ENCODE data around the gene ATP4B. TPM values are rescaled to one million over a fixed set of nuclear protein-coding genes. Genes with fewer than 3 reads are reported as not detected.

ATP4B gene
- total RNA-seq, 1 donor from 2014 or later = not detected

DNA sequence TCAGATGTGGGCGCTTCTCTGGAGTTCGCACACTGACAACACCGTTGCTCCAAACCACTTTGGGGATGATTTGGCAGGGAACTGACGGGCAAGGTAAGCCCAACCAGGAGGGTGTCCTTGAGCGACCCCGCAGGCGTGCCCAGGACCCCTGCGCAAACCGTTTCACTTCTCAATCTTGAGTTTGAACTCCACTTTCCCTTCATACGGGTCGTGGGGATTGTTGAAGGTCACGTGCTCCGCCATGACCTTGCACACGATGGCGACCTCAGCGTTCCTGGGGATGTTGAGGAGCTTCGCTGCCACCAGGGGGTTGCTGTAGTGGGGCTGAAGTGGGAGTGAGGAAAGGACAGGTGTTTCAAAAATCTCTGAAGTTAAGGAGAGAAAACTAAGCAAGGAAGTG is 8.8 kb downstream of the ATP4B start:
- Histone ChIP-seq H4K20me1 (ENCODE audit: low read depth) (no peaks in the 10 kb centered on the region), H3K9me3 (ENCODE audit: low read depth) (no peaks in the 10 kb centered on the region), H3K36me3 (no peaks in the 10 kb centered on the region), H3K9ac (no peak overlapping the region), H3K4me3 (no peak overlapping the region), H2AFZ (replicated peaks) (no peak overlapping the region), H3K4me1 (no peaks in the 10 kb centered on the region), H3K79me2 (ENCODE audit: low read depth) (no peaks in the 10 kb centered on the region), H3K4me2 (no peak overlapping the region), H3F3A (ENCODE audit: low read depth) (no peaks in the 10 kb centered on the region), H3K27me3 (no peaks in the 10 kb centered on the region), H3K27ac (no peak overlapping the region)
- Mint-ChIP-seq H3K27ac (no peak overlapping the region), H3K4me3 (no peak overlapping the region), H3K36me3 (peaks cover 13% of the 10 kb centered on the region), H3K4me1 (peaks cover 16% of the 10 kb centered on the region), H3K9me3 (no peaks in the 10 kb centered on the region), H3K27me3 (ENCODE audit: insufficient read depth, low read depth) (peaks cover 9% of the 10 kb centered on the region)
- no peak for DNase-seq (ENCODE audit: low spot score)
- TF ChIP-seq EZH2 (IDR thresholded peaks at IDR 0.05) = no peak
- no peak for TF ChIP-seq CTCF (IDR thresholded peaks at IDR 0.05)
- TF ChIP-seq EZH2phosphoT487 (IDR thresholded peaks at IDR 0.05) = no peak

DNA sequence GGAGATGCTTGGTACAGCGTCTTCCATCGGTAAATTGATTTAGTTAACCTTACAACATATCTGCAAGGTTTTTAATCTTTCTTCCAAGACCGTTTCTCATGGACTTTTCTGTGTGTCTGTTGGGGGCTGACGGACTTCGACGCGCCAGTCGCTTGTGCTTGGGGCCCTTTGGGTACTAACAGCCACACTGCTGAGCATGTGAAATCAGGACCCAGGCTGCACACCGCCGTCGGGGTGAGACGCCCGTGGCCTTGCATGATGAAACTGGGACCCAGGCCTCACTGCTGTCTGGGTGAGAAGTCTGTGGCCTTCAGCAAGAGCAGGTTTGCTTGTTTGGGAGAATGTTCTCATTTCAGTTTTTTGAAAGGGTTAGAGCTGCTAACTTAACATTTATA is 9.8 kb downstream of the ATP4B start:
- Histone ChIP-seq H3K79me2 (ENCODE audit: low read depth) (no peaks in the 10 kb centered on the region), H3K4me2 (no peak overlapping the region), H3K27me3 (no peaks in the 10 kb centered on the region), H3K27ac (no peak overlapping the region), H3F3A (ENCODE audit: low read depth) (no peaks in the 10 kb centered on the region), H3K4me1 (no peaks in the 10 kb centered on the region), H3K9me3 (ENCODE audit: low read depth) (peaks cover 7% of the 10 kb centered on the region), H3K36me3 (peaks cover under 1% of the 10 kb centered on the region), H3K4me3 (no peak overlapping the region), H4K20me1 (ENCODE audit: low read depth) (no peaks in the 10 kb centered on the region), H2AFZ (replicated peaks) (no peak overlapping the region), H3K9ac (no peak overlapping the region)
- peaks cover 7% of the 10 kb centered on the region for H3K4me1 Mint-ChIP-seq
- peaks cover 19% of the 10 kb centered on the region for H3K36me3 Mint-ChIP-seq
- H3K9me3 Mint-ChIP-seq = no peaks in the 10 kb centered on the region
- H3K27me3 Mint-ChIP-seq (ENCODE audit: insufficient read depth, low read depth) = peaks cover 7% of the 10 kb centered on the region
- no peak for TF ChIP-seq EZH2 (IDR thresholded peaks at IDR 0.05)
- TF ChIP-seq CTCF (IDR thresholded peaks at IDR 0.05) = no peak
- TF ChIP-seq EZH2phosphoT487 (IDR thresholded peaks at IDR 0.05) = no peak
- no peak for DNase-seq (ENCODE audit: low spot score)
- H3K4me3 Mint-ChIP-seq = no peak overlapping the region
- H3K27ac Mint-ChIP-seq = no peak overlapping the region

- H3K4me1 ChIP-seq = no peaks in the 10 kb centered on the region
- TF ChIP-seq EZH2 (IDR thresholded peaks at IDR 0.05) (no peak), CTCF (IDR thresholded peaks at IDR 0.05) (no peak), EZH2phosphoT487 (IDR thresholded peaks at IDR 0.05) (no peak)
- no peak overlapping the region for H3K4me3 ChIP-seq
- peaks cover 7% of the 10 kb centered on the region for H3K27me3 Mint-ChIP-seq (ENCODE audit: insufficient read depth, low read depth)
- no peaks in the 10 kb centered on the region for H3K27me3 ChIP-seq
- no peak overlapping the region for H3K27ac ChIP-seq
- no peak for DNase-seq (ENCODE audit: low spot score)
- no peak overlapping the region for H3K4me3 Mint-ChIP-seq
- H3K36me3 ChIP-seq = peaks cover 7% of the 10 kb centered on the region
- no peak overlapping the region for H2AFZ ChIP-seq (replicated peaks)
- H3K9me3 ChIP-seq (ENCODE audit: low read depth) = peaks cover 13% of the 10 kb centered on the region
- H3K9me3 Mint-ChIP-seq = no peaks in the 10 kb centered on the region
- H3K36me3 Mint-ChIP-seq = peaks cover 24% of the 10 kb centered on the region
- H3K9ac ChIP-seq = no peak overlapping the region
- no peak overlapping the region for H3K27ac Mint-ChIP-seq
- H3F3A ChIP-seq (ENCODE audit: low read depth) = no peaks in the 10 kb centered on the region
- no peaks in the 10 kb centered on the region for H3K79me2 ChIP-seq (ENCODE audit: low read depth)
- H4K20me1 ChIP-seq (ENCODE audit: low read depth) = no peaks in the 10 kb centered on the region
- H3K4me1 Mint-ChIP-seq = peaks cover 6% of the 10 kb centered on the region
- H3K4me2 ChIP-seq = no peak overlapping the region
Measured at GRCh38 chr13:113647351-113648215, 10.4 kb downstream of the ATP4B start.
